GM13977 (cell line): Measurements from ENCODE around the gene SLC35F1.

Experiments
- DNase-seq: peaks from one replicate; pipeline ENCODE4 v3.0.0; 2012; ENCODE audit warnings: low spot score
- in situ Hi-C: fragments of 300-500 bp; cut with MboI; formaldehyde crosslinking; loops from one replicate; pipeline ENCODE4 v1.12.0; 2022; ENCODE audit warnings: low sequenced_read_pairs, low pct_unique_long_range_greater_than_20kb, mixed read lengths, inconsistent platforms; ENCODE audit not compliant: unreplicated experiment
- TF ChIP-seq, protein P1 (sequence below): IDR thresholded peaks from 2 replicates; pipeline ENCODE4 v1.5.1; 2012; ENCODE audit warnings: mild to moderate bottlenecking, control low read depth; ENCODE audit not compliant: insufficient read depth; ENCODE audit errors: extremely low read depth, missing control alignments

SLC35F1 gene

DNA sequence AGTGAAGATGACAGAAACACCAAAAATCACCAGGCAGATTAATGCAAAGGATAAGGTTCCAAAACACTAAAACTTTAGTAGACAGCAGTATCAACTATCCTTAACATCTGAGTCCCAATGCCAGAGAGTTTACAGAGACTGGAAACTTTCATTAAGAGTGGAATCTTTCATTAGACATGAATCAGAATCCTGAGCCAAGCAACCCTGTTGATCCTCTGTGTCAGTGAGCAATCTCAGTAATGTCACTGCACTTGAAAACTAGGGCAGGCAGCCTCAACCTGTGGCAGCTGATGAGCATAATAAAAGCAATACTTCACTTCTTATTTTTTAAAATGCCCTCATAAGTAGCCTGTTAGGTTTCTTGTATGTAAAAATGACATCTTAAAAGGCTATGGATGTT is 388.3 kb downstream of the SLC35F1 start:
- TF ChIP-seq, protein P1, sequence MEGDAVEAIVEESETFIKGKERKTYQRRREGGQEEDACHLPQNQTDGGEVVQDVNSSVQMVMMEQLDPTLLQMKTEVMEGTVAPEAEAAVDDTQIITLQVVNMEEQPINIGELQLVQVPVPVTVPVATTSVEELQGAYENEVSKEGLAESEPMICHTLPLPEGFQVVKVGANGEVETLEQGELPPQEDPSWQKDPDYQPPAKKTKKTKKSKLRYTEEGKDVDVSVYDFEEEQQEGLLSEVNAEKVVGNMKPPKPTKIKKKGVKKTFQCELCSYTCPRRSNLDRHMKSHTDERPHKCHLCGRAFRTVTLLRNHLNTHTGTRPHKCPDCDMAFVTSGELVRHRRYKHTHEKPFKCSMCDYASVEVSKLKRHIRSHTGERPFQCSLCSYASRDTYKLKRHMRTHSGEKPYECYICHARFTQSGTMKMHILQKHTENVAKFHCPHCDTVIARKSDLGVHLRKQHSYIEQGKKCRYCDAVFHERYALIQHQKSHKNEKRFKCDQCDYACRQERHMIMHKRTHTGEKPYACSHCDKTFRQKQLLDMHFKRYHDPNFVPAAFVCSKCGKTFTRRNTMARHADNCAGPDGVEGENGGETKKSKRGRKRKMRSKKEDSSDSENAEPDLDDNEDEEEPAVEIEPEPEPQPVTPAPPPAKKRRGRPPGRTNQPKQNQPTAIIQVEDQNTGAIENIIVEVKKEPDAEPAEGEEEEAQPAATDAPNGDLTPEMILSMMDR, result no peak
- in situ Hi-C loops, result loop anchor here (25.0 kb wide), 1 partner anchor 492 kb away; no protein-coding TSS in a partner anchor
- DNase-seq, result no peak

DNA sequence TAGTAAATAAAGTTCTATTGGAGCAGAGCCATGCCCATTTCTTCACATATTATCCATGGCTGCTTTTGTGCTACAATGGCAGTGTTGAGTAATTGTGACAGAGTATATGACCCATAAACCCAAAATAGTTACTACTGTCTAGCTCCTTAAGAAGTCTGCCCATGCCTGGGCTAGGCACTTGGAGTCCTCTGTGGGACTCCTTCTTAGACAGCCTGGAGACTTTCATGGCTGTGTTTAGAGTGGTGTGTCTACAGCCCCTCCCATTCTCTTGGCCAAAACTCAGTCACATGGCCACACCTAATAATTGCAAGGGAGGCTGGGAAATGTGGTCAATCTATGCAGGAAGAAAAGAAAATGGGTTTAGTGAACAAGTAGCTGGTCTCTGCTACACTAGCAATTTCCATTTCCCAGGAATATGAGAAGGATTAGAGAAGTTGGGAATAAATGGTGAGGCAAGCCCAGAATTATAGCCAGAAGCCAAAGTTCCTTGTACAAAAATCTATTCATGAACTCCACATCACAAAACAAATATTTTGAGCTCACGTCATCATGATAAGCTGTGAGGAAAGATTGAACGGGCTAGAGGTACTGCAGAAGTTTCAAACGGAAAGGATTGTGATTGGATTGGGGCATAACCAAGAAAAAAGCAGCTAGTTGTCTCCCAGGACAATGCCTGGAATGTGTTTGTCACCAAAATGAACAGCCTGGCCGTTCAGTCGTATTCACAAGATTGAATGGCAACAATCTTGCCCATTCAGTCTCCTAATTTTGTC is 389.3 kb downstream of the SLC35F1 start:
- TF ChIP-seq, protein P1, result no peak
- in situ Hi-C loops, result loop anchor here (25.0 kb wide), 1 partner anchor 491 kb away; no protein-coding TSS in a partner anchor
- DNase-seq, result no peak

DNA sequence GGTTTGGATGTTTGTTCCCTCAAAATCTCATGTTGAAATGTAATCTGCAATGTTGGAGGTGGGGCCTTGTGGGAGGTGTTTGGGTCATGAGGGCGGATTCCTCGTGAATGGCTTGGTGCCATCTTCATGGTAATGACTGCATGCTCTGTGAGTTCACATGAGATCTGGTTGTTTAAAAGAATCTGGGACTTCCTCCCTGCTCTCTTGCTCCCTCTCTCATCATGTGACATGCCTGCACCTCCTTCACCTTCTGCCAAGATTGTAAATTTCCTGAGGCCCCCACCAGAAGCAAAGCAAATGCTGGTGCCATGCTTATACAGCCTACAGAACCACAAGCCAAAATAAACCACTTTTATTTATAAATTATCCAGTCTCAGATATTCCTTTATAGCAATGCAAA is 390.8 kb downstream of the SLC35F1 start:
- in situ Hi-C loops, result loop anchor here (25.0 kb wide), 1 partner anchor 489 kb away; no protein-coding TSS in a partner anchor
- TF ChIP-seq, protein P1, result no peak
- DNase-seq, result no peak

DNA sequence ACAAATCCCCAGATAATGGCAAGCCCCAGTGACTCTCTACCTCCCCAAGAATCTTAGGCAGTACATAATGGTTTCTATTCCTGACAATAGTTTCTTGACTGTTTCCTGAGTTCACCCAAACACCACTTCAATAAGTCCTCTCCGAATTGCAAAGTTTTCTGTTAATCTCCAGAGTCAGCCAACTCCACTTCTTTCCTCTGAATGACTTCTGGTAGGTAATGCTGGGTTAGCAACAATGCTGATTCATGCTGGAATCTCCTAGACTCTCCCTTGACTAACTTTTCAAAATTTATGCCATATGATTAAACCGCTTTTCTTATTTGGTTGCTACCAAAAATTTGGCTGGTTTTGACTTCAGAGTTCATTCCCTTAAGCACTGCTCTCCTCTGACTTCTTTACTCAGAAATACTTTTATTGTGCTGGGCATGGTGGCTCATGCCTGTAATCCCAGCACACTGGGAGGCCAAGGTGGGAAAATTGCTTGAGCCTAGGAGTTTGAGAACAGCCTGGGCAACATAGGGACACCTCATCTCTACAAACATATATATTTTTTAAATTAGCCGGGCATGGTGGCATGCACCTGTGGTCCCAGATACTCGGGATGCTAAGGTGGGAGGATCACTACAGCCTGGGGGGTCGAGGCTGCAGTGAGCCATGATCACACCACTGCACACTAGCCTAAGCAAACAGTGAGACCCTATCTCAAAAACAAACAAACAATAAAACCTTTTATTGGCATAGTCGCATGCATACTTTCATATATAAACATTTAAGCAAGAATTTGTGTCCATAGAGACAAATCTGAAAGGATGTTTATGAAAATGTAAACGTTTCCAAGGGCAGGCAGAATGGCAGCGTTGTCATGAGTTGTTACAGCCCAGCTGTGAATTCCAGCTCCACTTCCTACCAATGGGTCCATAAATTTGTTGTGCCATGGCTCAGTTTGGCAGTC is 391.7 kb downstream of the SLC35F1 start:
- TF ChIP-seq, protein P1, result no peak
- DNase-seq, result no peak
- in situ Hi-C loops, result loop anchor here (25.0 kb wide), 1 partner anchor 489 kb away; no protein-coding TSS in a partner anchor

DNA sequence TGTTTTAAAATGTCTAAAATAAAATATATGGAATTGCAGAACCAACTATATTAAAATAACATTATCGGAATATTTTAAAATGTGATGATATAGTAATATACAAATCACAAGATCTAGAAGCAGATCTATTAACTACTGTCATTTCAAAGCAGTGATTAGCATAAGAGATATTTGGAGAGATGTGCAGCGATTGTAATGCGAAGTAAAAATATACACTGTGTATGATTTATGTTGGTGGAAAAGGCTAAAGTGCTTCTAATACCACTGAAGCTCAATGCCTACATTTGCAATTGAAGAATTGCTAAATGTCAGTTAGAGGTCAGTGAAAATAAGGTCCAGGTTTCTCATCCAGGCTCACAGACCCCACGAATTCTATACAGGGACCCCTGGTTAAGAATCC is 392.4 kb downstream of the SLC35F1 start:
- in situ Hi-C loops, result loop anchor here (25.0 kb wide), 1 partner anchor 488 kb away; no protein-coding TSS in a partner anchor
- TF ChIP-seq, protein P1, result no peak

DNA sequence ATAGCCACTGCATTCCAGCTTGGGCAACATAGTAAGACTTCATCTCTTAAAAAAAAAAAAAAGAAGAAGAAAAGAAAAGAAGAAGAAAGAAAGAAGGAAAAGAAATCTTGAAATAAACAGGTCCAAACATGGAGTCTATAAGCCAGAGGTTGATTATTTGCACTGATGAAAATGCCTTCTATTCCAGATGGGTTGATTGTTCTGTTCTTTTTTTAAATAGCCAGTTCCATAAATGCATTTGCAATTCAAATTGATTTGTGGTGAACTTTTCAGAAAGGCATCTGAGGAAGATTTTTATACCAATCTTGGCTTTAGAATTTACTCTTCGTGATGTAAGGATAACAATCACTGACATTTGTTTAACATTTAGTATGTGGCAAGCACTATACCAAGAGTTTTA is 397.3 kb downstream of the SLC35F1 start:
- TF ChIP-seq, protein P1, result no peak

More for the DNA sequence above, 392.4 kb downstream of the SLC35F1 start:
- no peak for DNase-seq

More for the DNA sequence above, 397.3 kb downstream of the SLC35F1 start:
- in situ Hi-C loops, result no loop called here
- DNase-seq, result no peak
